Motor neuron (in vitro differentiated cells): ENCODE results near the gene GYG2. TPM values are rescaled to one million over a fixed set of nuclear protein-coding genes. Genes with fewer than 3 reads are reported as not detected.
"Not testable (repeated sequence)": the region's sequence is repeated elsewhere in the genome, so short reads cannot be mapped to it uniquely, and the experiment has no call there.

Experiments used
- ATAC-seq, 8 experiments: fragments of 200-7000 bp; cut with Tn5 transposase; replicated peaks in 6 of 8; 2 replicates each; pipeline ENCODE4 v1.8.0; 2021; ENCODE audit warnings: mild to moderate bottlenecking in 8 of 8, moderate library complexity in 8 of 8
- H3K27ac ChIP-seq, 2 donors: fragments of 250-450 bp; sonication (Bioruptor Pico); 2 replicates each; pipeline ENCODE4 v1.9.0; 2021; ENCODE audit warnings: antibody characterized with exemption in 2 of 2, mild to moderate bottlenecking in 2 of 2, moderate library complexity in 1 of 2
- H3K4me1 ChIP-seq, 2 donors: fragments of 250-450 bp; sonication (Bioruptor Pico); replicated peaks in 1 of 2; 2 replicates each; pipeline ENCODE4 v1.6.1; 2021; ENCODE audit warnings: antibody characterized with exemption in 2 of 2, mild to moderate bottlenecking in 2 of 2, moderate library complexity in 1 of 2
- H3K4me3 ChIP-seq, 5 donors: fragments of 250-450 bp; sonication (Bioruptor Pico); 2 replicates each; pipeline ENCODE4 v1.9.0; 2021; ENCODE audit warnings: antibody characterized with exemption in 5 of 5, mild to moderate bottlenecking in 5 of 5, moderate library complexity in 4 of 5
- WGBS, 10 experiments: fragments of 450-650 bp; shearing (Covaris generic); methylation state at CpG; one replicate each; pipeline ENCODE4 v1.0.0; 2022; 5-methylcytosine and 5-hydroxymethylcytosine counted together
- in situ Hi-C, 9 experiments: fragments of 400-800 bp; cut with MboI; loops; one replicate each; pipeline ENCODE4 v1.15.0; 2021; ENCODE audit warnings: low sequenced_read_pairs in 9 of 9, low pct_unique_long_range_greater_than_20kb in 2 of 9; ENCODE audit not compliant: unreplicated experiment in 9 of 9
- total RNA-seq, 8 experiments: library from RNA; unstranded; fragments of 300-600 nt; gene quantifications; 2 replicates each; pipeline versions ENCODE4 v1.2.3 to v1.2.4, GENCODE V29; 2022

GYG2 gene
- total RNA-seq, 8 experiments from 2014 or later = 1.1 to 63.0 (median 8.9) TPM

DNA sequence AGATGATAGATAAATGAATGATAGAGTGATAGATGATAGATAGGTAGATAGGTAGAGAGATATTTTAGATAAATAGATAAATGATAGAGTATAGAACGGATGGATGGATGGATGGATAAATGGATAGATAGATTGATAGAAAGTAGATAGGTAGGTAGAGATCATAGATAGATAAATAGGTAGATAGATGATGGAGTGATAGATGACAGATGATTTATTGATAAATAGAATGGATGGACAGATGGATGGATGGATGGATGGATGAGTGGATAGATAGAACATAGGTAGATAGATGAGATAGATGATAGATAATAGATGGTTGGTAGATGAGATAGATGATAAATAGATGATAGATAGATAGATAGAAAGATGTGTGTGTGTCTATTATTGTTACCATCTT, 50.9 kb downstream of the GYG2 start:
- Histone ChIP-seq H3K4me3 (no peak overlapping the region), H3K4me1 (no peaks in the 10 kb centered on the region), H3K27ac (no peak overlapping the region)
- in situ Hi-C loops = no loop called here
- WGBS, 10 experiments = 20 to 100% (median 100%) methylated on average over 1 of the region's 1 CpG; no CpG with 5 or more reads in 3 of the 10 experiments
- no peak for ATAC-seq

GRCh38 chrX:2883770-2884169, 55.0 kb downstream of the GYG2 start:
- Histone ChIP-seq H3K4me1 (no peaks in the 10 kb centered on the region), H3K27ac (no peak overlapping the region), H3K4me3 (no peak overlapping the region)
- ATAC-seq = no peak
- in situ Hi-C loops = no loop called here
- 85 to 97% (median 90%) methylated on average over 2 to 7 of the region's 14 CpGs; no CpG with 5 or more reads in 7 of the 10 experiments for WGBS, 10 experiments

- no peak overlapping the region for H3K4me3 ChIP-seq
- in situ Hi-C loops = no loop called here
- H3K27ac ChIP-seq = no peak overlapping the region
- WGBS, 10 experiments = 67 to 96% (median 86%) methylated on average over 1 to 7 of the region's 7 CpGs; no CpG with 5 or more reads in 4 of the 10 experiments
- no peak for ATAC-seq
- H3K4me1 ChIP-seq = peaks cover 5 to 10% of the 10 kb centered on the region in 2 donors
Measured at GRCh38 chrX:2888309-2888708, 59.6 kb downstream of the GYG2 start.

DNA sequence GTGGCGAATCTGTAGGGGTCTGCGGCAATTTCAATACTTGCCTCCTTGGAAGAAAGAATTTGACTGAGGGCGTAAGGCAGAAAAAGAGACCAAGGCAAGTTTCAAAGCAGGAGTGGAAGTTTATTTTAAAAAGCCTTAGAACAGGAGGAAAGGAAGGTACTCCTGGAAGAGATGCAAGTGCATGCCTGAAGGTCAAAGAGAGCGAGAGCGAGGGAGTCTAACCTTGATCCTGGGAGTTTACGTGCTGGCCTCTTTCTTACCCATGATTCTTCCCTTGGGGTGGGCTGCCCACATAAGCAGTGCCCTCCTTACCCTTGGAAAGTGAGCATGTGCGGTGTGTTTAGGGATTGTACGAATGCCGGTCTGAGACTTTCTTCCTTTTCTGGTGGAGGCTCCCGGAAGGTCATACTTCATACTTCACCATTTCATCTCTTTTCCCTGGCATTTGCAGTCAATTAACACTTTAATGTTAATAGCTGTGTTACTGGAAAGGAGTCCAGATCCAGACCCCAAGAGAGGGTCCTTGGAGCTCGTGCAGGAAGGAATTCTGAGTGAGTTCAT, 60.4 kb downstream of the GYG2 start:
- Histone ChIP-seq H3K27ac (no peak overlapping the region), H3K4me1 (peaks cover 5 to 10% of the 10 kb centered on the region in 2 donors), H3K4me3 (no peak overlapping the region)
- ATAC-seq = peak in 2 of 8 experiments; percentile 21 to 23
- 20 to 83% (median 48%) methylated on average over 1 to 4 of the region's 11 CpGs; no CpG with 5 or more reads in 6 of the 10 experiments for WGBS, 10 experiments
- in situ Hi-C loops = no loop called here

DNA sequence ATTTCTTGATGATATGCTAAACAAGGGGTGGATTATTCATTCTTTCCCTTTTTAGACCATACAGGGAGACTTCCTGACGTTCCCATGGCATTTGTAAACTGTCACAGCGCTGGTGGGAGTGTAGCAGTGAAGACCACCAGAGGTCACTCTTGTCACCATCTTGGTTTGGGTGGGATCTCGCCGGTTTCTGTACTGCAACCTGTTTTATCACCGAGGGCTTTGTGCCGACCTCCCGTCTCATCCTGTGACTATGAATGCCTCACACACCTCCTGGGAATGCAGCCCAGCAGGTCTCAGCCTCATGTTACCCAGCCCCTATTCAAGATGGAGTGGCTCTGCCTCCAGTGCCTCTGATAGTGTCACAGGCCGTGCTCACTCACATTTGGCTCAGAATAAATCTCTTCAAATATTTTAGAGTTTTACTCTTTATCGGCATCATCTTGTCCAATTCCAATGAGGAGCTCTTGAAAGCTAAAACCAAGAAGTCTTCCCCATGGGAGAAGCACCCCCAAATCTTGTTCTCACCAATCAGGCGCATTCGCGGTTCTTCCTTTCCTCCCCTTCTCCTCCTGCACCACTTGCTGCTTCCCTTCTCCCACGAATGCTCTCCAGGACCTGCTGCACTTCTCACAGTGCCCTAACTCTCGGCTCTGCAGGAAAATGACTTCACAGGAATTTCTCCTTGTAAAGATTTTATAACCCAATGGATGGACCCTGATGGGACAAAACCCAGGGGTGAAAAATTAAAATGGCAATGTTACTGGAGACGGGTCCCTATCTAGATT, 61.2 kb downstream of the GYG2 start:
- 17 to 59% (median 48%) methylated on average over 3 to 9 of the region's 15 CpGs; no CpG with 5 or more reads in 6 of the 10 experiments for WGBS, 10 experiments
- peaks cover 6 to 10% of the 10 kb centered on the region in 2 donors for H3K4me1 ChIP-seq
- H3K4me3 ChIP-seq, H3K27ac ChIP-seq, in situ Hi-C loops: not testable (repeated sequence)
- peak; percentile 46 to 79 (median 72) for ATAC-seq

DNA sequence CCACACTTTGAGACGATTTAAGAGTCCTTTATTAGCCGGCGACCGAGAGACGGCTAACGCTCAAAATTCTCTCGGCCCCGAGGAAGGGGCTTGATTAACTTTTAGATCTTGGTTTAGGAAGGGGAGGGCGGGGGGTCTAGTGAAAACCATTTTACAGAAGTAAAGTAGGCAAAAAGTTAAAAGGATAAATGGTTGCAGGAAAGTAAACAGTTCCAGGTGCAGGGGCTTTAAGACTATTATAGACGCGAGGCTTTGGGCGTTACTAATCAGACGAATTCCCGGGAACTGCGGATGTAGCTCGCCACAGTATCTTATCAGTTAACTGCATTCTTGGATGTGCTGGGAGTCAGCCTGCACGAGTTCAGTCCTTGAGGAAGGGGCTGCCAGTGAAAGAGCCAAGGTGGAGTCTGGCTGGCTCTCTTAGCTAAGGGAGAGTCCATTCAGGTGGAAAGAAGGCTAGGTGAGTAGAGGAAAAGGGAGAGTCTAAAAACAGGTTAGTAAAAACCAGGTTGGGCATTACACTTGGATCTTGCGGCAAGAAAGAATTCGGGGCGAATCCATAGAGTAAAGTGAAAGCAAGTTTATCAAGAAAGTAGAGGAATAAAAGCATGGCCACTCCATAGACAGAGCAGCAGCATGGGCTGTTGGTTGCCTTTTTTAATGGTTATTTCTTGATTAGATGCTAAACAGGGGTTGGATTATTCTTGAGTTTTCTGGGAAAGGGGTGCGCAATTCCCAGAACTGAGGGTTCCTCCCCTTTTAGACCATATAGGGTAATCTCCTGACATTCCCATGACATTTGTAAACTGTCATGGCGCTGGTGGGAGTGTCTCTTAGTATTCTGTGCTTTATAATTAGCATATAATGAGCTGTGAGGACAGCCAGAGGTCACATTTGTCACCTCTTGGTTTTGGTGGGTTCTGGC, 62.1 kb downstream of the GYG2 start:
- ATAC-seq, H3K27ac ChIP-seq, in situ Hi-C loops, H3K4me3 ChIP-seq: not testable (repeated sequence)
- H3K4me1 ChIP-seq = peaks cover 9 to 10% of the 10 kb centered on the region in 2 donors
- 11% methylated on average over 3 of the region's 22 CpGs; no CpG with 5 or more reads in 9 of the 10 experiments for WGBS, 10 experiments

GRCh38 chrX:2892816-2893215, 64.1 kb downstream of the GYG2 start:
- no peak overlapping the region for H3K27ac ChIP-seq
- WGBS, 10 experiments = 19 to 100% (median 100%) methylated on average over 1 to 3 of the region's 5 CpGs; no CpG with 5 or more reads in 7 of the 10 experiments
- in situ Hi-C loops = no loop called here
- H3K4me3 ChIP-seq = no peak overlapping the region
- H3K4me1 ChIP-seq = peaks cover 9 to 15% of the 10 kb centered on the region in 2 donors
- no peak for ATAC-seq

- Histone ChIP-seq H3K27ac (no peak overlapping the region), H3K4me1 (peaks cover 15 to 20% of the 10 kb centered on the region in 2 donors), H3K4me3 (no peak overlapping the region)
- WGBS, 10 experiments = 49 to 83% (median 50%) methylated on average over 1 to 5 of the region's 9 CpGs; no CpG with 5 or more reads in 7 of the 10 experiments
- ATAC-seq = peak in 5 of 8 experiments; percentile 31 to 71 (median 44)
- in situ Hi-C loops = no loop called here
Measured at GRCh38 chrX:2894885-2895292, 66.2 kb downstream of the GYG2 start.

DNA sequence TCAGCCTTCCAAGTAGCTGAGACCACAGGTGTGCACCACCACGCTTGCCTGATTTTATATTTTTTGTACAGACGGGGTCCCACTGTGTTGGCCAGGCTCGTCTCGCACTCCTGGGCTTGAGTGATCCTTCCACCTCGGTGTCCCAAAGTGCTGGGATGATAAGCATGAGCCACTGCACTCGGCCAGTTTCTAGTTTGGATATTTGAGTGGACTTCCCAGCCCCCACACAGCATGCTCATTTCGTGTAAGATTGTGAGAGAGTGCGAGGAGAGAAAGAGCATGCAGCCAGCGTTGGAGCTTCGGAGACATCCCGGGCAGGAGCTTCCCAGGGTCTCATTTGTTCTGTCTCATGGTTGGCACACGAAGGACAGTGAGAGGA, 68.6 kb downstream of the GYG2 start:
- H3K4me1 ChIP-seq = peaks cover 12 to 14% of the 10 kb centered on the region in 2 donors
- ATAC-seq = no peak
- H3K27ac ChIP-seq = no peak overlapping the region
- in situ Hi-C loops = no loop called here
- WGBS, 10 experiments = 30 to 93% methylated on average over 2 to 3 of the region's 12 CpGs; no CpG with 5 or more reads in 8 of the 10 experiments
- H3K4me3 ChIP-seq = no peak overlapping the region

DNA sequence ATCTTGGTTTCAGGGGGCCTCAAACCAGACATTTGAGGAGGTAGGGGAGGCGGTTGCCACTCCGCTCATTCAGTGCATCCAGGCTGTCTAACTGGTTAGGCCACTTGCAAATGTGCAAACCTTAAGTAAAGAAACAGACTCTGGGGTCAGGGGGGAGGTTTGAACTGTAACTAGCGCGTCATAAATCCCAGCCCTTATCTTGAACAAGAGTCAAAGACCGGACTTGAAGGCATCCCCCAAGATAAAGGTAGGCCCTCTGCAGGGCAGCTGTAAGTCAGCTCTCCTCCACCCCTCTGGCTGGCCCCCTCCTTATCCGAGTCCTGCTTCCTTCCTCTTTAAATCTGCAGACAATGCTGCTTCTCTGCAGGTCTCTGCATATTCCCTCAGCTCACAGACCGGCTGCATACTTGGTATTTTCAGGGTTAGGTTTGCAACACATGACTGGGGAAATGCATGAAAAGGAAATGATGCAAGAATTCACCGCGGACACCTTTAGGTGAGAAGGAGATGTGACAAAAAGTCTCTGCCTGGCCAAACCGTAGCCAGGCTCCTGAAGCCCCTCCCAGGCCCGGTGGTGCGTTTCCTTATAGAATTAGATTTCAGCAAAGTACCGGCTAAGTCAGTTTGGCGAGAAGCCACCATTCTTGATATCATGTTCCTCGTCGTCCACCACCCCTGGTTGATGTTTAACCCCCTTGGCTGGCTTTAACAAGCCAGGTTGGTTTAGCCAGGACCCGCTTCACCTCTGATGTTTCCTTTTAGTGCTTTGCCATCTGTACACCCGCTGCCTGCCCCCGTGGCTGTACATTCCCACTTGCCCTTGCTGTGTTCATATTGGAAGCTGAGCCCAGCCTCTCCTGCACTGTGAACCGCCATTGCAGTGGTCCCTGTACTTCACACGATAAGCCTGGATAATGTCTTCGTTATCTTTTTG, 69.2 kb downstream of the GYG2 start:
- H3K4me1 ChIP-seq = peaks cover 12 to 14% of the 10 kb centered on the region in 2 donors
- H3K4me3 ChIP-seq, in situ Hi-C loops, H3K27ac ChIP-seq: not testable (repeated sequence)
- WGBS, 10 experiments = 20 to 49% (median 25%) methylated on average over 1 to 9 of the region's 22 CpGs; no CpG with 5 or more reads in 7 of the 10 experiments
- peak in 7 of 8 experiments; percentile 18 to 76 (median 48) for ATAC-seq

- Histone ChIP-seq H3K4me3 (no peak overlapping the region), H3K4me1 (peaks cover 12 to 14% of the 10 kb centered on the region in 2 donors), H3K27ac (no peak overlapping the region)
- 77 to 79% methylated on average over 8 to 11 of the region's 13 CpGs; no CpG with 5 or more reads in 8 of the 10 experiments for WGBS, 10 experiments
- in situ Hi-C loops = no loop called here
- ATAC-seq = no peak
Measured at GRCh38 chrX:2898846-2899512, 70.2 kb downstream of the GYG2 start.
